ENCODE measurements around the gene DLGAP1.
"Not testable (repeated sequence)": the region's sequence is repeated elsewhere in the genome, so short reads cannot be mapped to it uniquely, and the experiment has no call there.

The DLGAP1 gene

DNA sequence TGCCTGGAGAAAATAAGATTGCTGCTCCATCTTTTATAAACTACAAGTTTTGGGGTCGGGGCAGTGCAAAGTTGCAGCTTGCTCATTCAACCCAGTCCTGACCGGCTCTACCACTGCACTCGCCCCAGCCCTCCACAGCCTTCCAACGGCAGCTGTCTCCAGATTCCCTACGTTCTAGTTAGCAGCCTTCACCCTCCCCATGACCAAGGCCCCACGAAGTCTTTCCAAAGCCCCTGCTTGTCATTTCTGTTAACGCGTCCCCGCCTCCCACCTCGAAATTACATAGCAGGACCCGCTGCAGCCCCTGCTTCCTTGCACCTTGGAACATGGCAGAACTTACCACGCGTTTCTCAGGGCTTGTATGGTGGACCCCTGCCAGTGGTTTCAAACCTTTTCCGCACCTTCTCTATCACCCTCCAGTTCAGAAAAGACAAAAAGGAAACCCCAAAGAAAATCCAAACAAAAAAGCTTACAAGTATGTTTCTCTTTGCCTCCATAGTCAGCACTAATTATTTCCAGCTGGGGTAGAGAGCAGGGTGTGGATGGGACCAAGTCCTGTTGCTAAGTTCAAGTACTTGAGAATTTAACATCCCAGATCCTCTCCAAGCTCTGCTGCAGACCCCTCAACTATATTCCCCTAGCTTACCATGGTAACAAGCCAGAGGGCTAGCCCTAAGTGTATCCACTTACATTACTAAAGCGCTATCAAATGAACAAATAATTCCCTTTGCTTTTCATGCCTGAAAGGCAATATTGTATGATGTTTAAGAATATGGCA, 843.6 kb downstream of the DLGAP1 start:
- Histone ChIP-seq H3K9ac (ENCODE audit: low read length) (peak overlapping the region; percentile 31), H2BK120ac (ENCODE audit: low read depth, low read length) (no peak overlapping the region), H3K56ac (ENCODE audit: low read length) (peak overlapping the region; percentile 75), H2BK5ac (ENCODE audit: low read length) (no peak overlapping the region), H3K18ac (ENCODE audit: low read length) (no peak overlapping the region), H3K79me1 (ENCODE audit: low read length) (peaks cover 2% of the 10 kb centered on the region), H3K4me2 (ENCODE audit: low read length) (no peak overlapping the region), H4K8ac (ENCODE audit: low read depth, low read length) (no peak overlapping the region), H2BK15ac (replicated peaks; ENCODE audit: low read depth) (no peak overlapping the region), H4K5ac (ENCODE audit: low read length) (no peak overlapping the region), H3K27ac (ENCODE audit: low read depth, low read length) (no peak overlapping the region), H3K36me3 (ENCODE audit: control insufficient read depth, insufficient read depth, low read length) (peaks cover 2% of the 10 kb centered on the region), H3K27me3 (ENCODE audit: insufficient read depth, low read length, poor library complexity) (no peaks in the 10 kb centered on the region), H3K79me2 (ENCODE audit: control insufficient read depth, insufficient read depth, low read length) (peaks cover 14% of the 10 kb centered on the region), H3K4ac (ENCODE audit: low read depth, low read length) (no peak overlapping the region), H2AK5ac (ENCODE audit: low read length) (no peak overlapping the region), H3K4me1 (ENCODE audit: control insufficient read depth, low read depth, low read length) (peaks cover 15% of the 10 kb centered on the region), H3K4me3 (ENCODE audit: low read length) (no peak overlapping the region), H3K23ac (ENCODE audit: low read length) (no peak overlapping the region)
- DNase-seq: no peak
- no CpG with 5 or more reads among the region's 15 CpGs for WGBS (ENCODE audit: extremely low coverage, insufficient coverage, low lambda C conversion rate)

DNA sequence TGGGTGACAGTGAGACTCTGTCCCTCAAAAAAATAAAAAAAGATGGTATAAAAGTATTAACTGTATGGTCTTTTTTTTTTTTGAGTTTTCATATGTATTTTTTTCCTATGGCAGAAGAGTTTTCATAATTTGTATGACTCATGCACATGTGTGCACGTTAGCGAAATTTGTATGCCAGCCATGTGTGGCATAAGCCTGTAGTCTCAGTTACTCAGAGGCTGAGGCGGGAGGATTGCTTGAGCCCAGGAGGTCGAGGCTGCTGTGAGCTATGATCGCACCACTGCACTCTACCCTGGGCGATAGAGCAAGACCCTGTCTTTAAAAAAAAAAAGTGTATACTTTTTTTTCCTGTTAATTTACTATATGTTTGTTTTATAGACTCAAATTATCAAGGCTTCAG, 844.3 kb downstream of the DLGAP1 start:
- no peak overlapping the region for H4K5ac ChIP-seq (ENCODE audit: low read length)
- no peak overlapping the region for H3K23ac ChIP-seq (ENCODE audit: low read length)
- no peaks in the 10 kb centered on the region for H3K27me3 ChIP-seq (ENCODE audit: insufficient read depth, low read length, poor library complexity)
- no peak for DNase-seq
- H2BK120ac ChIP-seq (ENCODE audit: low read depth, low read length): no peak overlapping the region
- no peak overlapping the region for H2BK15ac ChIP-seq (replicated peaks; ENCODE audit: low read depth)
- peak overlapping the region; percentile 69 for H3K27ac ChIP-seq (ENCODE audit: low read depth, low read length)
- no peak overlapping the region for H3K9ac ChIP-seq (ENCODE audit: low read length)
- H3K4ac ChIP-seq (ENCODE audit: low read depth, low read length): no peak overlapping the region
- no peak overlapping the region for H3K4me2 ChIP-seq (ENCODE audit: low read length)
- WGBS (ENCODE audit: extremely low coverage, insufficient coverage, low lambda C conversion rate): no CpG with 5 or more reads among the region's 6 CpGs
- H3K18ac ChIP-seq (ENCODE audit: low read length): no peak overlapping the region
- no peak overlapping the region for H3K4me3 ChIP-seq (ENCODE audit: low read length)
- no peak overlapping the region for H2BK5ac ChIP-seq (ENCODE audit: low read length)
- H3K36me3 ChIP-seq (ENCODE audit: control insufficient read depth, insufficient read depth, low read length): peaks cover 2% of the 10 kb centered on the region
- no peak overlapping the region for H4K8ac ChIP-seq (ENCODE audit: low read depth, low read length)
- H3K56ac ChIP-seq (ENCODE audit: low read length): no peak overlapping the region
- peaks cover 19% of the 10 kb centered on the region for H3K79me2 ChIP-seq (ENCODE audit: control insufficient read depth, insufficient read depth, low read length)
- H3K79me1 ChIP-seq (ENCODE audit: low read length): peaks cover 2% of the 10 kb centered on the region
- H3K4me1 ChIP-seq (ENCODE audit: control insufficient read depth, low read depth, low read length): peaks cover 15% of the 10 kb centered on the region
- no peak overlapping the region for H2AK5ac ChIP-seq (ENCODE audit: low read length)

- no CpG with 5 or more reads among the region's 2 CpGs for WGBS (ENCODE audit: extremely low coverage, insufficient coverage, low lambda C conversion rate)
- Histone ChIP-seq H2BK120ac (ENCODE audit: low read depth, low read length) (no peak overlapping the region), H2AK5ac (ENCODE audit: low read length) (peak overlapping the region; percentile 77), H3K79me2 (ENCODE audit: control insufficient read depth, insufficient read depth, low read length) (peaks cover 24% of the 10 kb centered on the region), H3K4ac (ENCODE audit: low read depth, low read length) (no peak overlapping the region), H3K4me3 (ENCODE audit: low read length) (no peak overlapping the region), H3K9ac (ENCODE audit: low read length) (peak overlapping the region; percentile 38), H3K56ac (ENCODE audit: low read length) (peak overlapping the region; percentile 75), H3K4me1 (ENCODE audit: control insufficient read depth, low read depth, low read length) (peaks cover 13% of the 10 kb centered on the region), H3K79me1 (ENCODE audit: low read length) (peaks cover 2% of the 10 kb centered on the region), H3K18ac (ENCODE audit: low read length) (peak overlapping the region; percentile 92), H3K27me3 (ENCODE audit: insufficient read depth, low read length, poor library complexity) (no peaks in the 10 kb centered on the region), H3K36me3 (ENCODE audit: control insufficient read depth, insufficient read depth, low read length) (peaks cover 2% of the 10 kb centered on the region), H3K27ac (ENCODE audit: low read depth, low read length) (peak overlapping the region; percentile 69), H2BK15ac (replicated peaks; ENCODE audit: low read depth) (no peak overlapping the region), H4K8ac (ENCODE audit: low read depth, low read length) (no peak overlapping the region), H3K23ac (ENCODE audit: low read length) (no peak overlapping the region), H4K5ac (ENCODE audit: low read length) (no peak overlapping the region), H2BK5ac (ENCODE audit: low read length) (peak overlapping the region; percentile 62), H3K4me2 (ENCODE audit: low read length) (no peak overlapping the region)
- DNase-seq: peak; percentile 53
Measured at GRCh38 chr18:3610188-3610708, 844.9 kb downstream of the DLGAP1 start.

DNA sequence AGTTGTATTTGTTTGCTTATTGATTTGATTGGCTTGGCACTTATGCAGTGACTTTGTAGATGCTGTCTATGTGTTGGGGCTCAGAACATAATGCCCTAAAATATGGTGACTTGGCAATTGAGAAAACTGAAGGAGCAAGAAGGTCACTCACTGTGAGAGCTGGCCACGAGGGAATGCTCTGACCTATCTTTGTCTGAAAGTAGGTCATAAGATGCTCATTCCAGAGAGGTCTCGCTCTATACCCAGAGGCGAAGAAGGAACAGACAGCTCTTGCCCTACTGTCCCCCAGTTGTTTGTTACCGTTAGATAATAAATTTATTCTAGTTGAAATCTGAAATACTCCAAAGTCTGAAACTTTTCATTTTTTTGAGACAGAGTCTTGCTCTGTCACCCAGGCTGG, 846.6 kb downstream of the DLGAP1 start:
- no peaks in the 10 kb centered on the region for H3K27me3 ChIP-seq (ENCODE audit: insufficient read depth, low read length, poor library complexity)
- H3K18ac ChIP-seq (ENCODE audit: low read length): no peak overlapping the region
- no peak overlapping the region for H3K23ac ChIP-seq (ENCODE audit: low read length)
- no peak overlapping the region for H4K5ac ChIP-seq (ENCODE audit: low read length)
- no peak overlapping the region for H2BK5ac ChIP-seq (ENCODE audit: low read length)
- H3K79me1 ChIP-seq (ENCODE audit: low read length): peaks cover 2% of the 10 kb centered on the region
- peak overlapping the region; percentile 37 for H3K27ac ChIP-seq (ENCODE audit: low read depth, low read length)
- H3K4me3 ChIP-seq (ENCODE audit: low read length): no peak overlapping the region
- H4K8ac ChIP-seq (ENCODE audit: low read depth, low read length): no peak overlapping the region
- peak overlapping the region; percentile 75 for H3K56ac ChIP-seq (ENCODE audit: low read length)
- H3K4me2 ChIP-seq (ENCODE audit: low read length): no peak overlapping the region
- DNase-seq: no peak
- H3K79me2 ChIP-seq (ENCODE audit: control insufficient read depth, insufficient read depth, low read length): peaks cover 36% of the 10 kb centered on the region
- H3K9ac ChIP-seq (ENCODE audit: low read length): no peak overlapping the region
- H3K4me1 ChIP-seq (ENCODE audit: control insufficient read depth, low read depth, low read length): peaks cover 12% of the 10 kb centered on the region
- no peak overlapping the region for H3K4ac ChIP-seq (ENCODE audit: low read depth, low read length)
- no CpG with 5 or more reads among the region's 4 CpGs for WGBS (ENCODE audit: extremely low coverage, insufficient coverage, low lambda C conversion rate)
- no peak overlapping the region for H2BK120ac ChIP-seq (ENCODE audit: low read depth, low read length)
- no peak overlapping the region for H2BK15ac ChIP-seq (replicated peaks; ENCODE audit: low read depth)
- peaks cover 2% of the 10 kb centered on the region for H3K36me3 ChIP-seq (ENCODE audit: control insufficient read depth, insufficient read depth, low read length)
- H2AK5ac ChIP-seq (ENCODE audit: low read length): peak overlapping the region; percentile 83

- H3K56ac ChIP-seq (ENCODE audit: low read length): peak overlapping the region; percentile 66
- not testable (repeated sequence) for H3K79me1 ChIP-seq (ENCODE audit: low read length); H2BK15ac ChIP-seq (replicated peaks; ENCODE audit: low read depth); H3K4me3 ChIP-seq (ENCODE audit: low read length); H3K23ac ChIP-seq (ENCODE audit: low read length); H3K27ac ChIP-seq (ENCODE audit: low read depth, low read length); H2BK120ac ChIP-seq (ENCODE audit: low read depth, low read length); H2AK5ac ChIP-seq (ENCODE audit: low read length); H4K8ac ChIP-seq (ENCODE audit: low read depth, low read length); H2BK5ac ChIP-seq (ENCODE audit: low read length); H3K9ac ChIP-seq (ENCODE audit: low read length); H4K5ac ChIP-seq (ENCODE audit: low read length); H3K27me3 ChIP-seq (ENCODE audit: insufficient read depth, low read length, poor library complexity); DNase-seq; H3K4me2 ChIP-seq (ENCODE audit: low read length); H3K36me3 ChIP-seq (ENCODE audit: control insufficient read depth, insufficient read depth, low read length)
- WGBS (ENCODE audit: extremely low coverage, insufficient coverage, low lambda C conversion rate): no CpG with 5 or more reads among the region's 8 CpGs
- peak overlapping the region; percentile 60 for H3K4ac ChIP-seq (ENCODE audit: low read depth, low read length)
- H3K18ac ChIP-seq (ENCODE audit: low read length): peak overlapping the region; percentile 83
- peaks cover 36% of the 10 kb centered on the region for H3K79me2 ChIP-seq (ENCODE audit: control insufficient read depth, insufficient read depth, low read length)
- H3K4me1 ChIP-seq (ENCODE audit: control insufficient read depth, low read depth, low read length): peaks cover 12% of the 10 kb centered on the region
Measured at GRCh38 chr18:3608099-3608453, 847.0 kb downstream of the DLGAP1 start.
